ENCODE results near the gene PPM1L. TPM values are rescaled to one million over a fixed set of nuclear protein-coding genes. Genes with fewer than 3 reads are reported as not detected.

Gene PPM1L
- total RNA-seq, 1 experiment from 2014 or later = 7.3 TPM

DNA sequence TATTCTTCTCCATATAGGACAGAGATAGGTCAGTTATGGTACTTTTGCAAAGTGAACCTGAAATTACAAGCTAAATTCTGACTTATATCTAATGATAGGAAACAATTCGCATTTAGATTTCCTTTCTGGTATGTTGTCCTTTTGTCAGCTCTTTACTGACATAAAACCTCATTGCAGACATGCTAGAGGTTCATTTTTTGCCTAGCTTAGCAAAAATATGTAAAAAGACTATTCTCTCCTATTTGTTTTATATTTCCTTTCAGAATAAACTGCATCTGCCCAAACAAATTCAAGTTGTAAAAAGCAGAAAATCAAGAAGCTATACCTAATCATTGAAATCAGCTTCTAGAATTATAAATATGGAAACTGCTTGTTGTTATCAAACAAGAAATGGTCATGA is 168.7 kb downstream of the PPM1L start:
- no peak for TF ChIP-seq CTCF (conservative IDR thresholded peaks at IDR 0.05)
- H3T11ph ChIP-seq (ENCODE audit: low read length) = no peak overlapping the region
- no peak overlapping the region for H3K4me3 Mint-ChIP-seq
- H3K18ac ChIP-seq (ENCODE audit: insufficient read length, low read depth, low read length) = no peak overlapping the region
- no peak overlapping the region for H3K14ac ChIP-seq (ENCODE audit: insufficient read depth, low read length)
- H3K9me3 Mint-ChIP-seq = no peaks in the 10 kb centered on the region
- H3K27ac ChIP-seq (ENCODE audit: insufficient read length, low read depth, low read length) = no peak overlapping the region
- no peaks in the 10 kb centered on the region for H3K36me3 Mint-ChIP-seq (ENCODE audit: insufficient read depth in 1 of 3, low read depth in 3 of 3)
- H3K79me2 ChIP-seq (ENCODE audit: insufficient read depth, low read length) = no peaks in the 10 kb centered on the region
- no peaks in the 10 kb centered on the region for H3K9me3 ChIP-seq (ENCODE audit: control insufficient read depth, low read depth, low read length)
- no peak overlapping the region for H4K5ac ChIP-seq (ENCODE audit: insufficient read length, low read depth, low read length)
- no peak for DNase-seq
- no peaks in the 10 kb centered on the region for H3K23me2 ChIP-seq (ENCODE audit: insufficient read length, low read depth, low read length, poor library complexity, severe bottlenecking)
- H3K23ac ChIP-seq (ENCODE audit: insufficient read length, low read depth, low read length) = no peak overlapping the region
- no peak overlapping the region for H3K4ac ChIP-seq (ENCODE audit: low read depth, low read length)
- no peak overlapping the region for H2AFZ ChIP-seq (ENCODE audit: low read length)
- no peak overlapping the region for H2BK5ac ChIP-seq (ENCODE audit: insufficient read length, low read length)
- no peak overlapping the region for H4K91ac ChIP-seq (ENCODE audit: insufficient read length, low read depth, low read length)
- no peak overlapping the region for H2AK5ac ChIP-seq (ENCODE audit: insufficient read length, low read length)
- H2BK20ac ChIP-seq (ENCODE audit: low read depth, low read length, poor library complexity, severe bottlenecking) = no peak overlapping the region
- H4K8ac ChIP-seq (replicated peaks; ENCODE audit: insufficient read length, low read depth, low read length) = no peak overlapping the region
- no peaks in the 10 kb centered on the region for H3K79me1 ChIP-seq (ENCODE audit: insufficient read depth, low read depth, low read length, poor library complexity, severe bottlenecking)
- H3K4me2 ChIP-seq (ENCODE audit: insufficient read depth, insufficient read length, low read length) = no peak overlapping the region
- H3K56ac ChIP-seq (ENCODE audit: insufficient read length, low read depth, low read length) = no peak overlapping the region
- no peaks in the 10 kb centered on the region for H3K27me3 ChIP-seq (ENCODE audit: insufficient read depth, low read length)
- H2BK12ac ChIP-seq (ENCODE audit: insufficient read length, low read depth, low read length) = no peak overlapping the region
- H3K27ac Mint-ChIP-seq = no peak overlapping the region
- no peaks in the 10 kb centered on the region for H3K4me1 ChIP-seq (ENCODE audit: insufficient read depth, low read length)
- no peaks in the 10 kb centered on the region for H4K20me1 ChIP-seq (ENCODE audit: control insufficient read depth, insufficient read depth, insufficient read length)
- H2BK15ac ChIP-seq (ENCODE audit: low read depth, low read length) = no peak overlapping the region
- H3K27me3 Mint-ChIP-seq (ENCODE audit: low read depth) = no peaks in the 10 kb centered on the region
- no peak overlapping the region for H3K9ac ChIP-seq (ENCODE audit: extremely low read depth, insufficient read length, low read length)
- no peak overlapping the region for H2BK120ac ChIP-seq (ENCODE audit: low read depth, low read length, poor library complexity, severe bottlenecking)
- H3K4me1 Mint-ChIP-seq = peaks cover 2 to 11% of the 10 kb centered on the region in 2 experiments
- no CpG with 5 or more reads among the region's 1 CpG for WGBS (ENCODE audit: extremely low coverage, insufficient read length, low lambda C conversion rate)
